RWPE1 (cell line): ENCODE measurements around the gene DNAAF9.

ENCODE experiments used
- CTCF ChIA-PET: fragments of 350-600 bp; sonication (Branson Sonifier 250); formaldehyde crosslinking; extraction: SDS; loops from one replicate; lab custom pipeline; 2021; lab: Yijun Ruan, JAX
- POLR2A ChIA-PET: fragments of 400-600 bp; formaldehyde crosslinking; extraction: SDS; loops from one replicate; lab custom pipeline; 2020; ENCODE audit warnings: antibody characterized with exemption; ENCODE audit not compliant: low non-redundant PET; lab: Yijun Ruan, JAX
- DNase-seq: peaks from one replicate; pipeline ENCODE4 v3.0.0; 2012; ENCODE audit warnings: low spot score
- H3K27ac ChIP-seq: fragments of 450-650 bp; 2 replicates; pipeline ENCODE4 v1.5.1; 2017
- CTCF ChIP-seq: fragments of 450-650 bp; conservative IDR thresholded peaks from 2 replicates; pipeline ENCODE4 v1.5.1; 2017; ENCODE audit warnings: low read depth, mild to moderate bottlenecking

The DNAAF9 gene

DNA sequence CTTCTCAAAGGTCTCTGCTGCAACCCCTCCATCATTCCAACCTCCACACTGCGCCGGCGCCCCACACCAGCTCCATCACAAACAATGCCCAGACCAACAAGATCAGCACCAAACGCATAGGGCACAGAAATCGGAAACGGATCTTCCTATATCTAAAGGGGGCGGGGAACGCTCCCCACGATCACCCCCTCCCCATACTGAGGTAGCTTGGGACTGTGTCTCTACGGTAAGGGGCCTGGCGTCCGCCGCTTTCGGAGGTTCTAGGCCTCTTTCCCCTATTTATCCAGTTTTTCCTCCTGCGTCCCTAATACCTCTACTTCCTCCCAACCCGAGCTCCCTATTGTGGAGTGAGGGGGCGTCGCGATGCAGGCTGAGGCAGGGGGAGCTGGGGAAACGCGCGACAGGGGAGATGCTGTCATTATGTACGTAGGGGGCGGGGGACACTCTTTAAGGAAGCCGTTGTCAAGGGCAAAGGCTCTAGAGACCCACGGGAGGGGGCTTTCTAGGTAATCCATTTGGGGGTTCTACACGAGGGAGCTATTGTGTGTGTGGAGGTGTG lies 909 bp downstream of the DNAAF9 start:
- DNase-seq, result peak; percentile 46
- ChIA-PET CTCF (interaction anchor here (0.6 to 1.0 kb wide), 2 partner anchors 167 to 894 kb away, joined by 3 read pairs; no protein-coding TSS in a partner anchor), POLR2A (no interaction called here)
- H3K27ac ChIP-seq, result peak overlapping the region; percentile 89
- TF ChIP-seq CTCF, result no peak

GRCh38 chr20:3405696-3406358 lies 1.6 kb downstream of the DNAAF9 start:
- ChIA-PET CTCF (interaction anchor here (0.6 kb wide), 1 partner anchor 893 kb away, joined by 3 read pairs; no protein-coding TSS in a partner anchor), POLR2A (no interaction called here)
- no peak for TF ChIP-seq CTCF
- H3K27ac ChIP-seq, result peak overlapping the region; percentile 89
- DNase-seq, result no peak

- CTCF ChIA-PET, result no interaction called here
- TF ChIP-seq CTCF, result no peak
- no peak for DNase-seq
- no peak overlapping the region for H3K27ac ChIP-seq
- POLR2A ChIA-PET, result no interaction called here
These were observed 2.3 kb downstream of the DNAAF9 start for GRCh38 chr20:3405139-3405538.

- no peak for DNase-seq
- no peak overlapping the region for H3K27ac ChIP-seq
- TF ChIP-seq CTCF, result no peak
- CTCF ChIA-PET, result no interaction called here
- POLR2A ChIA-PET, result no interaction called here
These were observed 3.1 kb downstream of the DNAAF9 start for GRCh38 chr20:3404402-3404801.

DNA sequence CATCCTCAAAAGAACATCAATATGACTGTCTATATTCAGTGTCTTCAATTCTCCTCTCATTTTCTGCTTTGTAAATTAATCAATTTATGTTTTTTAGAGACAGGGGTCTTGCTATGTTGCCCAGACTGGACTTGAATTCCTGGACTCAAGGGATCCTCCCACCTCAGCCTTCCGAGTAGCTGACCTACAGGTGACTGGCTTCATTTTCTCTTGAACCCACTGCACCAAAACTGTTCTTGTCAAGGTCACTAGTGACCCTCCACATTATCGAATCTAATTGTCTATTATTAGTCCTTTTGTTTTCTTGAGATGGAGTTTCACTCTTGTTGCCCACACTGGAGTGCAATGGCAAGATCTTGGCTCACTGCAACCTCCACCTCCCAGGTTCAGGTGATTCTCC lies 3.7 kb downstream of the DNAAF9 start:
- POLR2A ChIA-PET, result no interaction called here

DNA sequence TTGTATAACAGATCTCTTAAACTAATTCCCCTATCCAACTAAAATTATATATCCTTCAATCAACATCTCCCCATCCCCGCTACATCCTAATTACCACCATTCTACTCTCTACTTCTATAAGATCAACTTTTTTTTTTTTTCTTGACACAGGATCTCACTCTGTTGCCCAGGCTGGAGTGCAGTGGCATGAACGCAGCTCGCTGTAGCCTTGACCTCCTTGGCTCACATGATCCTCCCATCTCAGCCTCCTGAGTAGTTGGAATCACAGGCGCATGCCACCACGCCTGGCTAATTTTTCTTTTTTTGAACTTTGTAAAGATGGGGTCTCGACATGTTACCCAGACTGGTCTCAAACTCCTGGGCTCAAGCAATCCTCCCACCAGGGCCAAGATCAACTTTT lies 5.0 kb downstream of the DNAAF9 start:
- CTCF ChIA-PET, result no interaction called here
- POLR2A ChIA-PET, result no interaction called here
- no peak overlapping the region for H3K27ac ChIP-seq
- no peak for DNase-seq
- no peak for TF ChIP-seq CTCF

More for the DNA sequence above, 3.7 kb downstream of the DNAAF9 start:
- CTCF ChIA-PET, result no interaction called here
- DNase-seq, result no peak
- H3K27ac ChIP-seq, result no peak overlapping the region
- TF ChIP-seq CTCF, result no peak
